Liver (tissue), 9 donors: Measurements from ENCODE around the gene PFKFB4. TPM values are rescaled to one million over a fixed set of nuclear protein-coding genes. Genes with fewer than 3 reads are reported as not detected.

Experiments
- DNase-seq: peaks from one replicate; pipeline ENCODE4 v3.0.0-alpha.2; 2017; ENCODE audit warnings: low spot score
- H3K27ac ChIP-seq, 2 donors: one replicate each; pipeline ENCODE4 v1.7.0; 2013; ENCODE audit warnings: inconsistent platforms in 2 of 2, low read length in 2 of 2, control low read depth in 1 of 2, low read depth in 1 of 2, mild to moderate bottlenecking in 1 of 2
- H3K27me3 ChIP-seq, 4 donors: one replicate each; pipeline versions ENCODE4 v1.6.1 to v1.7.0; 2013; ENCODE audit warnings: low read length in 3 of 4, inconsistent platforms in 1 of 4, mild to moderate bottlenecking in 1 of 4, moderate library complexity in 1 of 4; ENCODE audit not compliant: control insufficient read depth in 4 of 4, insufficient read depth in 4 of 4
- H3K36me3 ChIP-seq, 4 donors: one replicate each; pipeline versions ENCODE4 v1.6.1 to v1.7.0; 2013; ENCODE audit warnings: low read length in 3 of 4, mild to moderate bottlenecking in 3 of 4, low read depth in 1 of 4, moderate library complexity in 1 of 4; ENCODE audit not compliant: control insufficient read depth in 4 of 4, insufficient read depth in 3 of 4
- H3K4me1 ChIP-seq, 4 donors: one replicate each; pipeline versions ENCODE4 v1.6.1 to v1.7.0; 2013; ENCODE audit warnings: low read length in 3 of 4, mild to moderate bottlenecking in 3 of 4, moderate library complexity in 1 of 4; ENCODE audit not compliant: control insufficient read depth in 4 of 4, insufficient read depth in 4 of 4
- H3K4me3 ChIP-seq, 3 donors: one replicate each; pipeline versions ENCODE4 v1.6.1 to v1.7.0; 2013; ENCODE audit warnings: low read length in 3 of 3, control low read depth in 1 of 3, low read depth in 1 of 3, mild to moderate bottlenecking in 1 of 3
- H3K9ac ChIP-seq, 2 donors: one replicate each; pipeline ENCODE4 v1.7.0; 2013; ENCODE audit warnings: low read length in 2 of 2, mild to moderate bottlenecking in 2 of 2, moderate library complexity in 2 of 2, control low read depth in 1 of 2, low read depth in 1 of 2
- H3K9me3 ChIP-seq, 4 donors: one replicate each; pipeline versions ENCODE4 v1.6.1 to v1.7.0; 2013; ENCODE audit warnings: low read length in 3 of 4; ENCODE audit not compliant: control insufficient read depth in 4 of 4
- ATF3 ChIP-seq: IDR thresholded peaks from 2 replicates; pipeline ENCODE4 v1.6.1; 2016; ENCODE audit warnings: antibody characterized with exemption
- EGR1 ChIP-seq, 2 donors: IDR thresholded peaks; 2 replicates each; pipeline ENCODE4 v1.6.1; 2016 to 2018; ENCODE audit warnings: antibody characterized with exemption in 2 of 2, low read depth in 2 of 2
- FOXA2 ChIP-seq: IDR thresholded peaks from 2 replicates; pipeline ENCODE4 v1.6.1; 2016; ENCODE audit warnings: antibody characterized with exemption
- GABPA ChIP-seq, 2 donors: IDR thresholded peaks in 1 of 2; conservative IDR thresholded peaks in 1 of 2; 2 replicates each; pipeline ENCODE4 v1.6.1; 2016; ENCODE audit warnings: antibody characterized with exemption in 2 of 2, mild to moderate bottlenecking in 1 of 2, moderate library complexity in 1 of 2
- HNF4G ChIP-seq: IDR thresholded peaks from 2 replicates; pipeline ENCODE4 v1.6.1; 2016; ENCODE audit warnings: antibody characterized with exemption
- JUND ChIP-seq, 2 donors: IDR thresholded peaks; 2 replicates each; pipeline ENCODE4 v1.6.1; 2016; ENCODE audit warnings: antibody characterized with exemption in 2 of 2
- NR2F2 ChIP-seq: IDR thresholded peaks from 2 replicates; pipeline ENCODE4 v1.6.1; 2016; ENCODE audit warnings: antibody characterized with exemption
- TAF1 ChIP-seq: conservative IDR thresholded peaks from 2 replicates; pipeline ENCODE4 v1.6.1; 2016; ENCODE audit warnings: antibody characterized with exemption, mild to moderate bottlenecking
- YY1 ChIP-seq: IDR thresholded peaks from 2 replicates; pipeline ENCODE4 v1.6.1; 2016; ENCODE audit warnings: antibody characterized with exemption, mild to moderate bottlenecking
- ZBTB33 ChIP-seq: IDR thresholded peaks from 2 replicates; pipeline ENCODE4 v1.6.1; 2016; ENCODE audit warnings: antibody characterized with exemption
- WGBS: extraction: QIAGEN DNeasy Blood & Tissue Kit; methylation state at CpG from one replicate; pipeline ENCODE4 v1.1.7; 2013; 5-methylcytosine and 5-hydroxymethylcytosine counted together
- polyA plus RNA-seq, 2 donors: library from polyadenylated mRNA; stranded (reverse) in 1 of 2; unstranded in 1 of 2; fragments of 200-250 nt in 1 of 2; fragments of >200 nt in 1 of 2; fragmentation: Nextera tagmentation in 1 of 2; extraction: Ambion mirVana in 1 of 2; gene quantifications; one replicate each; pipeline versions ENCODE4 v1.2.1 to v1.2.3, GENCODE V29; 2013 to 2015
- total RNA-seq, 2 donors: library from RNA; depleted of rRNA; stranded (reverse); fragments of >200 nt; gene quantifications; one replicate each; pipeline ENCODE4 v1.2.3, GENCODE V29; 2014
- TF ChIP-seq, protein P1 (sequence below): fragments of 150-350 bp; IDR thresholded peaks from 2 replicates; pipeline ENCODE4 v1.5.1; 2017; ENCODE audit warnings: improper control_type of control experiment, low read depth, low read length; ENCODE audit not compliant: missing input control
- TF ChIP-seq, protein P2 (sequence below): IDR thresholded peaks from 2 replicates; pipeline ENCODE4 v1.6.1; 2016; ENCODE audit warnings: antibody characterized with exemption
- TF ChIP-seq, protein P3 (sequence below): IDR thresholded peaks from 2 replicates; pipeline ENCODE4 v1.6.1; 2016; ENCODE audit warnings: antibody characterized with exemption, mild to moderate bottlenecking
- donor health status: healthy.
- donor health status: healthy.
- donor health status: healthy.
- donor health status: healthy.
- donor health status: healthy.

PFKFB4 gene
- total and polyA plus RNA-seq, 4 donors = 0.46 to 5.3 (median 1.7) TPM

- TF ChIP-seq NR2F2 = no peak
- no peak for TF ChIP-seq ATF3
- TF ChIP-seq GABPA (IDR thresholded peaks at IDR 0.05 in 1 of 2, conservative IDR thresholded peaks at IDR 0.05 in 1 of 2) = no peak
- no peak for TF ChIP-seq YY1
- TF ChIP-seq, protein P1, sequence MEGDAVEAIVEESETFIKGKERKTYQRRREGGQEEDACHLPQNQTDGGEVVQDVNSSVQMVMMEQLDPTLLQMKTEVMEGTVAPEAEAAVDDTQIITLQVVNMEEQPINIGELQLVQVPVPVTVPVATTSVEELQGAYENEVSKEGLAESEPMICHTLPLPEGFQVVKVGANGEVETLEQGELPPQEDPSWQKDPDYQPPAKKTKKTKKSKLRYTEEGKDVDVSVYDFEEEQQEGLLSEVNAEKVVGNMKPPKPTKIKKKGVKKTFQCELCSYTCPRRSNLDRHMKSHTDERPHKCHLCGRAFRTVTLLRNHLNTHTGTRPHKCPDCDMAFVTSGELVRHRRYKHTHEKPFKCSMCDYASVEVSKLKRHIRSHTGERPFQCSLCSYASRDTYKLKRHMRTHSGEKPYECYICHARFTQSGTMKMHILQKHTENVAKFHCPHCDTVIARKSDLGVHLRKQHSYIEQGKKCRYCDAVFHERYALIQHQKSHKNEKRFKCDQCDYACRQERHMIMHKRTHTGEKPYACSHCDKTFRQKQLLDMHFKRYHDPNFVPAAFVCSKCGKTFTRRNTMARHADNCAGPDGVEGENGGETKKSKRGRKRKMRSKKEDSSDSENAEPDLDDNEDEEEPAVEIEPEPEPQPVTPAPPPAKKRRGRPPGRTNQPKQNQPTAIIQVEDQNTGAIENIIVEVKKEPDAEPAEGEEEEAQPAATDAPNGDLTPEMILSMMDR = no peak
- TF ChIP-seq, protein P2, sequence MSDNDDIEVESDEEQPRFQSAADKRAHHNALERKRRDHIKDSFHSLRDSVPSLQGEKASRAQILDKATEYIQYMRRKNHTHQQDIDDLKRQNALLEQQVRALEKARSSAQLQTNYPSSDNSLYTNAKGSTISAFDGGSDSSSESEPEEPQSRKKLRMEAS = no peak
- TF ChIP-seq HNF4G = no peak
- no peak for TF ChIP-seq TAF1
- TF ChIP-seq ZBTB33 = no peak
- no peak for DNase-seq
- Histone ChIP-seq H3K9me3 (no peaks in the 10 kb centered on the region), H3K36me3 (no peaks in the 10 kb centered on the region), H3K27ac (no peak overlapping the region), H3K9ac (no peak overlapping the region), H3K4me3 (no peak overlapping the region), H3K27me3 (no peaks in the 10 kb centered on the region), H3K4me1 (peaks cover 6 to 25% (median 11%) of the 10 kb centered on the region in 4 donors)
- WGBS = 91% methylated on average over 14 of the region's 14 CpGs
These were observed 2.4 kb downstream of the PFKFB4 start for GRCh38 chr3:48553886-48554845.

- no peak overlapping the region for H3K27ac ChIP-seq
- H3K9me3 ChIP-seq = no peaks in the 10 kb centered on the region
- no peak overlapping the region for H3K9ac ChIP-seq
- DNase-seq = no peak
- H3K4me3 ChIP-seq = no peak overlapping the region
- H3K4me1 ChIP-seq = peaks cover 6 to 21% (median 11%) of the 10 kb centered on the region in 4 donors
- H3K36me3 ChIP-seq = no peaks in the 10 kb centered on the region
- no peaks in the 10 kb centered on the region for H3K27me3 ChIP-seq
- 86% methylated on average over 5 of the region's 5 CpGs for WGBS
- no peak for TF ChIP-seq NR2F2
- no peak for TF ChIP-seq EGR1 (IDR thresholded peaks at IDR 0.05; ENCODE audit: low read depth in 2 of 2)
- TF ChIP-seq, protein P3, sequence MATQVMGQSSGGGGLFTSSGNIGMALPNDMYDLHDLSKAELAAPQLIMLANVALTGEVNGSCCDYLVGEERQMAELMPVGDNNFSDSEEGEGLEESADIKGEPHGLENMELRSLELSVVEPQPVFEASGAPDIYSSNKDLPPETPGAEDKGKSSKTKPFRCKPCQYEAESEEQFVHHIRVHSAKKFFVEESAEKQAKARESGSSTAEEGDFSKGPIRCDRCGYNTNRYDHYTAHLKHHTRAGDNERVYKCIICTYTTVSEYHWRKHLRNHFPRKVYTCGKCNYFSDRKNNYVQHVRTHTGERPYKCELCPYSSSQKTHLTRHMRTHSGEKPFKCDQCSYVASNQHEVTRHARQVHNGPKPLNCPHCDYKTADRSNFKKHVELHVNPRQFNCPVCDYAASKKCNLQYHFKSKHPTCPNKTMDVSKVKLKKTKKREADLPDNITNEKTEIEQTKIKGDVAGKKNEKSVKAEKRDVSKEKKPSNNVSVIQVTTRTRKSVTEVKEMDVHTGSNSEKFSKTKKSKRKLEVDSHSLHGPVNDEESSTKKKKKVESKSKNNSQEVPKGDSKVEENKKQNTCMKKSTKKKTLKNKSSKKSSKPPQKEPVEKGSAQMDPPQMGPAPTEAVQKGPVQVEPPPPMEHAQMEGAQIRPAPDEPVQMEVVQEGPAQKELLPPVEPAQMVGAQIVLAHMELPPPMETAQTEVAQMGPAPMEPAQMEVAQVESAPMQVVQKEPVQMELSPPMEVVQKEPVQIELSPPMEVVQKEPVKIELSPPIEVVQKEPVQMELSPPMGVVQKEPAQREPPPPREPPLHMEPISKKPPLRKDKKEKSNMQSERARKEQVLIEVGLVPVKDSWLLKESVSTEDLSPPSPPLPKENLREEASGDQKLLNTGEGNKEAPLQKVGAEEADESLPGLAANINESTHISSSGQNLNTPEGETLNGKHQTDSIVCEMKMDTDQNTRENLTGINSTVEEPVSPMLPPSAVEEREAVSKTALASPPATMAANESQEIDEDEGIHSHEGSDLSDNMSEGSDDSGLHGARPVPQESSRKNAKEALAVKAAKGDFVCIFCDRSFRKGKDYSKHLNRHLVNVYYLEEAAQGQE = no peak
- no peak for TF ChIP-seq JUND (IDR thresholded peaks at IDR 0.05)
- TF ChIP-seq GABPA (IDR thresholded peaks at IDR 0.05 in 1 of 2, conservative IDR thresholded peaks at IDR 0.05 in 1 of 2) = no peak
- no peak for TF ChIP-seq FOXA2
These were observed 3.2 kb downstream of the PFKFB4 start for GRCh38 chr3:48553361-48553760.
